HepG2 (cell line): Measurements from ENCODE around the gene SLCO3A1. TPM values are rescaled to one million over a fixed set of nuclear protein-coding genes. Genes with fewer than 3 reads are reported as not detected.

Experiments
- ATAC-seq: fragments of 200-7000 bp; cut with Tn5 transposase; 3 replicates; pipeline ENCODE4 v1.9.1; 2020; ENCODE audit warnings: mild to moderate bottlenecking, moderate library complexity
- BruUV-seq: library from RNA; stranded (reverse); fragments of 400-500 nt; replicated peaks from 2 replicates; lab custom pipeline; 2021; lab: Mats Ljungman, UMichigan
- CTCF ChIA-PET: fragments of 300-600 bp; formaldehyde crosslinking; extraction: SDS; loops from one replicate; lab custom pipeline; 2021; ENCODE audit warnings: low total read pairs, inconsistent platforms, low intra/inter-chr PET ratio; lab: Yijun Ruan, JAX
- POLR2A ChIA-PET: fragments of 350-600 bp; sonication (Branson Sonifier 250); formaldehyde crosslinking; loops from one replicate; lab custom pipeline; 2020; ENCODE audit warnings: antibody characterized with exemption, inconsistent platforms; lab: Yijun Ruan, JAX
- DNase-seq: peaks from one replicate; pipeline ENCODE4 v3.0.0-alpha.2; 2015; ENCODE audit warnings: low spot score
- FAIRE-seq: peaks from 3 replicates; lab custom pipeline; 2011; peaks lifted over from hg19 to GRCh38; lab: Jason Lieb, UNC
- H2AFZ ChIP-seq: one replicate; pipeline ENCODE4 v1.6.1; 2011; ENCODE audit warnings: low read length, inconsistent platforms
- H3K27ac ChIP-seq: fragments of 300-600 bp; 3 replicates; pipeline ENCODE4 v1.8.0; 2011; ENCODE audit warnings: mixed run types, mild to moderate bottlenecking, mixed read lengths, low read length, inconsistent platforms; ENCODE audit not compliant: insufficient read depth; ENCODE audit errors: extremely low read length
- H3K27me3 ChIP-seq, 2 experiments: fragments of 200-600 bp in 1 of 2; 2 replicates in 1 of 2; 3 replicates in 1 of 2; pipeline versions ENCODE4 v1.6.0 to v1.8.0; 2011; ENCODE audit warnings: low read length in 2 of 2, mild to moderate bottlenecking in 2 of 2, moderate library complexity in 2 of 2, inconsistent platforms in 1 of 2; ENCODE audit not compliant: insufficient read depth in 2 of 2, control insufficient read depth in 1 of 2
- H3K36me3 ChIP-seq, 2 experiments: fragments of 200-600 bp in 1 of 2; replicated peaks in 1 of 2; 2 replicates in 1 of 2; 3 replicates in 1 of 2; pipeline versions ENCODE4 v1.5.1 to v1.8.0; 2011; ENCODE audit warnings: low read length in 2 of 2, inconsistent platforms in 1 of 2; ENCODE audit not compliant: insufficient read depth in 2 of 2, control insufficient read depth in 1 of 2
- H3K4me1 ChIP-seq: 2 replicates; pipeline ENCODE4 v1.5.1; 2012; ENCODE audit warnings: low read length, inconsistent platforms; ENCODE audit not compliant: insufficient read depth
- H3K4me2 ChIP-seq: 2 replicates; pipeline ENCODE4 v1.6.0; 2011; ENCODE audit warnings: low read depth, low read length, inconsistent platforms
- H3K4me3 ChIP-seq, 3 experiments: fragments of 200-600 bp in 1 of 3; sonication (generic), shearing (Covaris generic) in 1 of 3; replicated peaks in 1 of 3; 2 replicates each; pipeline ENCODE4 v1.5.1; 2011 to 2016; ENCODE audit warnings: low read length in 3 of 3, inconsistent platforms in 2 of 3, low read depth in 2 of 3, mild to moderate bottlenecking in 2 of 3, control low read depth in 1 of 3, mixed read lengths in 1 of 3; ENCODE audit not compliant: insufficient read depth in 1 of 3
- H3K79me2 ChIP-seq: one replicate; pipeline ENCODE4 v1.6.1; 2011; ENCODE audit warnings: low read length, inconsistent platforms; ENCODE audit not compliant: insufficient read depth
- H3K9ac ChIP-seq: 2 replicates; pipeline ENCODE4 v1.6.0; 2011; ENCODE audit warnings: mild to moderate bottlenecking, low read depth, low read length, inconsistent platforms; ENCODE audit not compliant: insufficient read depth
- H3K9me3 ChIP-seq: 2 replicates; pipeline ENCODE4 v1.5.1; 2012; ENCODE audit warnings: mild to moderate bottlenecking, low read length
- H4K20me1 ChIP-seq: 2 replicates; pipeline ENCODE4 v1.6.0; 2011; ENCODE audit warnings: inconsistent platforms, mild to moderate bottlenecking, low read length, moderate library complexity; ENCODE audit not compliant: insufficient read depth
- ATF2 ChIP-seq: sonication (generic); formaldehyde crosslinking; IDR thresholded peaks from 2 replicates; pipeline ENCODE4 v1.4.0; 2020; ENCODE audit warnings: missing genetic modification reagents
- ATF3 ChIP-seq: sonication (generic); formaldehyde crosslinking; IDR thresholded peaks from 2 replicates; pipeline ENCODE4 v1.4.0; 2020; ENCODE audit warnings: missing genetic modification reagents
- KLF13 ChIP-seq: sonication (generic); formaldehyde crosslinking; IDR thresholded peaks from 2 replicates; pipeline ENCODE4 v1.4.0; 2020; ENCODE audit warnings: mild to moderate bottlenecking, missing genetic modification reagents
- MEIS2 ChIP-seq: sonication (generic); formaldehyde crosslinking; IDR thresholded peaks from 2 replicates; pipeline ENCODE4 v1.9.0; 2021; ENCODE audit warnings: mild to moderate bottlenecking, missing genetic modification reagents
- MIER2 ChIP-seq: IDR thresholded peaks from 2 replicates; pipeline ENCODE4 v1.6.1; 2016; ENCODE audit warnings: missing biosample characterization, missing genetic modification reagents
- MIXL1 ChIP-seq: IDR thresholded peaks from 2 replicates; pipeline ENCODE4 v1.6.1; 2016
- THAP11 ChIP-seq: IDR thresholded peaks from 2 replicates; pipeline ENCODE4 v1.6.1; 2016; ENCODE audit warnings: missing biosample characterization, missing genetic modification reagents
- TSC22D2 ChIP-seq: sonication (generic); formaldehyde crosslinking; IDR thresholded peaks from 2 replicates; pipeline ENCODE4 v1.5.1; 2020; ENCODE audit warnings: missing genetic modification reagents, mild to moderate bottlenecking, borderline replicate concordance
- ZNF12 ChIP-seq: sonication (generic); formaldehyde crosslinking; IDR thresholded peaks from 2 replicates; pipeline ENCODE4 v1.5.0; 2020; ENCODE audit warnings: missing genetic modification reagents
- ZNF224 ChIP-seq: sonication (generic); formaldehyde crosslinking; IDR thresholded peaks from 2 replicates; pipeline ENCODE4 v1.5.0; 2020; ENCODE audit warnings: mild to moderate bottlenecking, missing genetic modification reagents
- ZNF34 ChIP-seq: sonication (generic); formaldehyde crosslinking; IDR thresholded peaks from 2 replicates; pipeline ENCODE4 v1.4.0; 2020; ENCODE audit warnings: mild to moderate bottlenecking, missing genetic modification reagents, borderline replicate concordance
- ZNF558 ChIP-seq: sonication (generic); formaldehyde crosslinking; IDR thresholded peaks from 2 replicates; pipeline ENCODE4 v1.9.0; 2022; ENCODE audit warnings: mild to moderate bottlenecking, missing genetic modification reagents, borderline replicate concordance
- ZSCAN30 ChIP-seq: sonication (generic); formaldehyde crosslinking; IDR thresholded peaks from 2 replicates; pipeline ENCODE4 v1.5.0; 2020; ENCODE audit warnings: mild to moderate bottlenecking, missing genetic modification reagents
- WGBS: methylation state at CpG from one replicate; pipeline ENCODE4 v1.1.6; 2017; ENCODE audit warnings: low lambda C conversion rate; 5-methylcytosine and 5-hydroxymethylcytosine counted together
- in situ Hi-C: cut with HindIII; loops from 2 replicates; pipeline ENCODE4 v1.10.0; 2017; ENCODE audit warnings: low pct_unique_long_range_greater_than_20kb; ENCODE audit not compliant: extremely low pct_ligation_motif_present
- intact Hi-C: fragments of 100-400 bp; cut with micrococcal nuclease; formaldehyde crosslinking; loops from one replicate; pipeline ENCODE4 v1.10.0; 2022; ENCODE audit not compliant: unreplicated experiment
- polyA plus RNA-seq, 8 experiments: library from polyadenylated mRNA; depleted of rRNA in 3 of 8; stranded (reverse) in 7 of 8; unstranded in 1 of 8; fragments of >200 nt; fragmentation: Illumina TruSeq in 4 of 8; extraction: Trizol in 4 of 8; gene quantifications; 2 replicates each; pipeline versions ENCODE4 v1.2.1 to v1.2.3, GENCODE V29; 2011 to 2016; ENCODE audit warnings: low read depth in 4 of 8, missing spikeins in 1 of 8, mixed read lengths in 1 of 8; ENCODE audit not compliant: insufficient read depth in 1 of 8
- total RNA-seq, 5 experiments: library from RNA; depleted of rRNA; stranded (reverse); fragments of >200 nt; fragmentation: Illumina TruSeq; extraction: Trizol; gene quantifications; 2 replicates each; pipeline ENCODE4 v1.2.3, GENCODE V29; 2016; ENCODE audit warnings: low read depth in 1 of 5
- TF ChIP-seq, protein P1 (sequence below): sonication (generic); formaldehyde crosslinking; IDR thresholded peaks from 2 replicates; pipeline ENCODE4 v1.4.0; 2020; ENCODE audit warnings: mild to moderate bottlenecking, low read depth, missing genetic modification reagents
- TF ChIP-seq, protein P2 (sequence below): sonication (generic); formaldehyde crosslinking; IDR thresholded peaks from 2 replicates; pipeline ENCODE4 v1.9.0; 2021; ENCODE audit warnings: missing genetic modification reagents, mild to moderate bottlenecking, borderline replicate concordance

Gene SLCO3A1
- total and polyA plus RNA-seq, 2 of the 13 experiments (the other 11 are each of a cell fraction or from before 2014, with no cell fraction given): 0.02 TPM; not detected in 1

- H3K9me3 ChIP-seq: no peaks in the 10 kb centered on the region
- no peak overlapping the region for H2AFZ ChIP-seq
- no peak overlapping the region for H3K4me2 ChIP-seq
- no peak for TF ChIP-seq THAP11 (CRISPR knock-in tag)
- no peak for TF ChIP-seq ZNF224 (CRISPR knock-in tag)
- no peak for TF ChIP-seq ZNF12 (CRISPR knock-in tag)
- no peak for TF ChIP-seq ATF2 (CRISPR knock-in tag)
- TF ChIP-seq ZSCAN30 (CRISPR knock-in tag): no peak
- no peak for TF ChIP-seq ZNF34 (CRISPR knock-in tag)
- no peak for TF ChIP-seq KLF13 (CRISPR knock-in tag)
- TF ChIP-seq, protein P1, sequence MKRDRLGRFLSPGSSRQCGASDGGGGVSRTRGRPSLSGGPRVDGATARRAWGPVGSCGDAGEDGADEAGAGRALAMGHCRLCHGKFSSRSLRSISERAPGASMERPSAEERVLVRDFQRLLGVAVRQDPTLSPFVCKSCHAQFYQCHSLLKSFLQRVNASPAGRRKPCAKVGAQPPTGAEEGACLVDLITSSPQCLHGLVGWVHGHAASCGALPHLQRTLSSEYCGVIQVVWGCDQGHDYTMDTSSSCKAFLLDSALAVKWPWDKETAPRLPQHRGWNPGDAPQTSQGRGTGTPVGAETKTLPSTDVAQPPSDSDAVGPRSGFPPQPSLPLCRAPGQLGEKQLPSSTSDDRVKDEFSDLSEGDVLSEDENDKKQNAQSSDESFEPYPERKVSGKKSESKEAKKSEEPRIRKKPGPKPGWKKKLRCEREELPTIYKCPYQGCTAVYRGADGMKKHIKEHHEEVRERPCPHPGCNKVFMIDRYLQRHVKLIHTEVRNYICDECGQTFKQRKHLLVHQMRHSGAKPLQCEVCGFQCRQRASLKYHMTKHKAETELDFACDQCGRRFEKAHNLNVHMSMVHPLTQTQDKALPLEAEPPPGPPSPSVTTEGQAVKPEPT (CRISPR knock-in tag): no peak
- TF ChIP-seq, protein P2, sequence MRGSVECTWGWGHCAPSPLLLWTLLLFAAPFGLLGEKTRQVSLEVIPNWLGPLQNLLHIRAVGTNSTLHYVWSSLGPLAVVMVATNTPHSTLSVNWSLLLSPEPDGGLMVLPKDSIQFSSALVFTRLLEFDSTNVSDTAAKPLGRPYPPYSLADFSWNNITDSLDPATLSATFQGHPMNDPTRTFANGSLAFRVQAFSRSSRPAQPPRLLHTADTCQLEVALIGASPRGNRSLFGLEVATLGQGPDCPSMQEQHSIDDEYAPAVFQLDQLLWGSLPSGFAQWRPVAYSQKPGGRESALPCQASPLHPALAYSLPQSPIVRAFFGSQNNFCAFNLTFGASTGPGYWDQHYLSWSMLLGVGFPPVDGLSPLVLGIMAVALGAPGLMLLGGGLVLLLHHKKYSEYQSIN: no peak
- no peak for TF ChIP-seq MEIS2
- no peak for TF ChIP-seq ATF3 (CRISPR knock-in tag)
- no peak for TF ChIP-seq MIXL1
- TF ChIP-seq MIER2 (CRISPR knock-in tag): no peak
- no peak for TF ChIP-seq ZNF558 (CRISPR knock-in tag)
- TF ChIP-seq TSC22D2: no peak
- in situ Hi-C loops (loop anchor here (25.0 kb wide), 1 partner anchor 609 kb away; no protein-coding TSS in a partner anchor), intact Hi-C loops (no loop called here)
- H3K36me3 ChIP-seq: no peaks in the 10 kb centered on the region
- BruUV-seq: no TSS peak
- no peaks in the 10 kb centered on the region for H3K79me2 ChIP-seq
- ChIA-PET POLR2A (no interaction called here), CTCF (interaction anchor here (2.7 kb wide), 1 partner anchor 775 kb away, joined by 13 read pairs; no protein-coding TSS in a partner anchor)
- WGBS: 0% methylated on average over 2 of the region's 6 CpGs
- no peak overlapping the region for H3K27ac ChIP-seq
- H3K27me3 ChIP-seq: peaks cover 0 to 10% of the 10 kb centered on the region in 2 experiments; a peak in 2 of 5 replicates
- H3K4me3 ChIP-seq: no peak overlapping the region
- H4K20me1 ChIP-seq: no peaks in the 10 kb centered on the region
- no peak for DNase-seq
- no peak overlapping the region for H3K9ac ChIP-seq
- FAIRE-seq: no peak
- no peak for ATAC-seq
- H3K4me1 ChIP-seq: no peaks in the 10 kb centered on the region
Measured at GRCh38 chr15:92078270-92078669, 224.8 kb downstream of the SLCO3A1 start.
